Measurements from ENCODE around the gene DENND10.

GRCh38 chr10:119112056-119112455 lies 8.1 kb downstream of the DENND10 start:
- TF ChIP-seq CTCF (IDR thresholded peaks at IDR 0.05) (no peak), ZBTB21 (CRISPR knock-in tag; IDR thresholded peaks at IDR 0.05; ENCODE audit: borderline replicate concordance) (no peak), ZNF121 (CRISPR knock-in tag; IDR thresholded peaks at IDR 0.05) (no peak), ESRRA (CRISPR knock-in tag; IDR thresholded peaks at IDR 0.05; ENCODE audit: borderline replicate concordance) (no peak), GABPB1 (CRISPR knock-in tag; IDR thresholded peaks at IDR 0.05) (no peak), CREB1 (CRISPR knock-in tag; IDR thresholded peaks at IDR 0.05) (no peak), ELF4 (CRISPR knock-in tag; IDR thresholded peaks at IDR 0.05; ENCODE audit: low read depth) (no peak), FOXP4 (CRISPR knock-in tag; IDR thresholded peaks at IDR 0.05) (no peak), CBFB (CRISPR knock-in tag; IDR thresholded peaks at IDR 0.05; ENCODE audit: low read depth) (no peak), ATF1 (CRISPR knock-in tag; IDR thresholded peaks at IDR 0.05) (no peak)
- TF ChIP-seq, protein P1, sequence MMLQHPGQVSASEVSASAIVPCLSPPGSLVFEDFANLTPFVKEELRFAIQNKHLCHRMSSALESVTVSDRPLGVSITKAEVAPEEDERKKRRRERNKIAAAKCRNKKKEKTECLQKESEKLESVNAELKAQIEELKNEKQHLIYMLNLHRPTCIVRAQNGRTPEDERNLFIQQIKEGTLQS (CRISPR knock-in tag; conservative IDR thresholded peaks at IDR 0.05) = no peak
- TF ChIP-seq, protein P2, sequence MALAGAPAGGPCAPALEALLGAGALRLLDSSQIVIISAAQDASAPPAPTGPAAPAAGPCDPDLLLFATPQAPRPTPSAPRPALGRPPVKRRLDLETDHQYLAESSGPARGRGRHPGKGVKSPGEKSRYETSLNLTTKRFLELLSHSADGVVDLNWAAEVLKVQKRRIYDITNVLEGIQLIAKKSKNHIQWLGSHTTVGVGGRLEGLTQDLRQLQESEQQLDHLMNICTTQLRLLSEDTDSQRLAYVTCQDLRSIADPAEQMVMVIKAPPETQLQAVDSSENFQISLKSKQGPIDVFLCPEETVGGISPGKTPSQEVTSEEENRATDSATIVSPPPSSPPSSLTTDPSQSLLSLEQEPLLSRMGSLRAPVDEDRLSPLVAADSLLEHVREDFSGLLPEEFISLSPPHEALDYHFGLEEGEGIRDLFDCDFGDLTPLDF (CRISPR knock-in tag; IDR thresholded peaks at IDR 0.05) = no peak
- TF ChIP-seq, protein P3, sequence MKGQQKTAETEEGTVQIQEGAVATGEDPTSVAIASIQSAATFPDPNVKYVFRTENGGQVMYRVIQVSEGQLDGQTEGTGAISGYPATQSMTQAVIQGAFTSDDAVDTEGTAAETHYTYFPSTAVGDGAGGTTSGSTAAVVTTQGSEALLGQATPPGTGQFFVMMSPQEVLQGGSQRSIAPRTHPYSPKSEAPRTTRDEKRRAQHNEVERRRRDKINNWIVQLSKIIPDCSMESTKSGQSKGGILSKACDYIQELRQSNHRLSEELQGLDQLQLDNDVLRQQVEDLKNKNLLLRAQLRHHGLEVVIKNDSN (CRISPR knock-in tag; IDR thresholded peaks at IDR 0.05) = no peak
